ENCODE results near the gene CCR7. TPM values are rescaled to one million over a fixed set of nuclear protein-coding genes. Genes with fewer than 3 reads are reported as not detected.

The CCR7 gene
- total RNA-seq, 4 donors from 2014 or later = 0.33 TPM; not detected in 3

DNA sequence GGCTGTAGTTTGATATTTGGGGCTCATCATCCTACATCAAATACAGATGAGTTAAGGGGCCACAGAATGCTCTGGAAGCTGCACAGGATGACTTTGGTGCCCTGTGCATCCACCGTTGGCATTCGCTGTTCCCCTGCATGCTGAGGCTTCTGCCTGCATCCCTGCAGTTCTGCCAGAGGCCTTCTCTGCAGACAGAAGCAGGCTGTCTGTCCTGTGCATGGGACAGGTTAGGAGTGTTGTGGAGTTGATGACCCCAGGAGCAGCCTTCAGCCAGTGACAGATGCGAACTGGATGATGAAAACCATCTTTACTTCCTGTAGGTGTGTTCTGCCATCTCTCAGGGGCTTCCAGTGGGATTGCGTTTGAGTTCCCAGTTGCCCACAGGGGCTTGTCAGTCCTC is 50.3 kb downstream of the CCR7 start:
- Histone ChIP-seq H3K4me1 (peaks cover 7 to 13% (median 11%) of the 10 kb centered on the region in 4 donors), H3K9me3 (no peaks in the 10 kb centered on the region), H3K36me3 (no peaks in the 10 kb centered on the region), H3K27ac (replicated peaks in 1 of 4) (no peak overlapping the region), H3K4me3 (no peak overlapping the region), H3K27me3 (no peaks in the 10 kb centered on the region)
- WGBS = 87% methylated on average over 4 of the region's 4 CpGs
- intact Hi-C loops (cut with DNase I) = no loop called here
- DNase-seq (ENCODE audit: extremely low spot score) = no peak
- no peak for TF ChIP-seq EP300 (IDR thresholded peaks at IDR 0.05)
- TF ChIP-seq, protein P1, sequence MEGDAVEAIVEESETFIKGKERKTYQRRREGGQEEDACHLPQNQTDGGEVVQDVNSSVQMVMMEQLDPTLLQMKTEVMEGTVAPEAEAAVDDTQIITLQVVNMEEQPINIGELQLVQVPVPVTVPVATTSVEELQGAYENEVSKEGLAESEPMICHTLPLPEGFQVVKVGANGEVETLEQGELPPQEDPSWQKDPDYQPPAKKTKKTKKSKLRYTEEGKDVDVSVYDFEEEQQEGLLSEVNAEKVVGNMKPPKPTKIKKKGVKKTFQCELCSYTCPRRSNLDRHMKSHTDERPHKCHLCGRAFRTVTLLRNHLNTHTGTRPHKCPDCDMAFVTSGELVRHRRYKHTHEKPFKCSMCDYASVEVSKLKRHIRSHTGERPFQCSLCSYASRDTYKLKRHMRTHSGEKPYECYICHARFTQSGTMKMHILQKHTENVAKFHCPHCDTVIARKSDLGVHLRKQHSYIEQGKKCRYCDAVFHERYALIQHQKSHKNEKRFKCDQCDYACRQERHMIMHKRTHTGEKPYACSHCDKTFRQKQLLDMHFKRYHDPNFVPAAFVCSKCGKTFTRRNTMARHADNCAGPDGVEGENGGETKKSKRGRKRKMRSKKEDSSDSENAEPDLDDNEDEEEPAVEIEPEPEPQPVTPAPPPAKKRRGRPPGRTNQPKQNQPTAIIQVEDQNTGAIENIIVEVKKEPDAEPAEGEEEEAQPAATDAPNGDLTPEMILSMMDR (IDR thresholded peaks at IDR 0.05) = no peak

DNA sequence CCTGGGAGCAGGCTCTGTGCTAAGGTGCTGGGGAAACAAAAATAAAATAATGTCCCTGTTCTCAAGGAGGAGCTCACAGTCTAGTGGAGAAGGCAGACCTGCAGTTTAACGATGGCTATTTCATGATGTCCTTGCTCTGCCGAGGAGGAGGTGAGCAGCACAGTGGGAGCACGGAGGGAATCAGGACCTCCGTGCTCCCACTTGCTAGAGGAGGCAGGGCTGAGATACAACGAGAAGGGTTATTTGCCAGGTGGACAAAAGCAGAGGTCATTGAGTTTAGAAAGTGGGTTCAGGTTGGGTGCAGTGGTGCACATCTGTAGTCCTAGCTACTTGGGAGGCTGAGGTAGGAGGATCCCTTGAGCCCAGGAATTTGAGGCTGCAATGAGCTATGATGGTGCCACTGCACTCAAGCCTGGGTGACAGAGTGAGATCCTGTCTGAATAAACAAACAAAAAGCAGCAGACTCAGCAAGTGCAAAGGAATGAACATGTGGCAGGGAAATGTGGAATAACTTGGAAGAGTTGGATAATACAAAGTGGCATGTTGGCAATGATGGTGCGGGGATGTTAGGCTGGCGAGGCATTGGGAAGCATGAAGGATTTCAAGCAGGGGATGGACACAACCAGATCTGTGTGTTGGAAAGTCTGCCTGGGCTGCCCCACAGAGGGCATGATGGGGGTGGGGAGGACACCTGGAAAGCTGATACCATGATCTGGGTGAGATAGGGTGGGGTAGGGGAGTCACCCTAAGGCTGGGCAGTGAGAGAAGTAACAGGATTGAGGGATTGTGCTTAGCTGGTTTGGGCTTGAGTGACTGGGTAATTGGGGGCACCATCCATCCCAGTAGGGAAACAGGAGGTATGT is 51.0 kb downstream of the CCR7 start:
- H3K4me3 ChIP-seq = no peak overlapping the region
- no peak overlapping the region for H3K27ac ChIP-seq (replicated peaks in 1 of 4)
- no peaks in the 10 kb centered on the region for H3K36me3 ChIP-seq
- H3K4me1 ChIP-seq = peaks cover 7 to 14% (median 12%) of the 10 kb centered on the region in 4 donors
- TF ChIP-seq, protein P1 (IDR thresholded peaks at IDR 0.05) = no peak
- TF ChIP-seq EP300 (IDR thresholded peaks at IDR 0.05) = no peak
- TF ChIP-seq POLR2AphosphoS5 (IDR thresholded peaks at IDR 0.05) = no peak
- WGBS = 92% methylated on average over 7 of the region's 7 CpGs
- no peaks in the 10 kb centered on the region for H3K27me3 ChIP-seq
- intact Hi-C loops (cut with DNase I) = no loop called here
- no peak for DNase-seq (ENCODE audit: extremely low spot score)
- H3K9me3 ChIP-seq = no peaks in the 10 kb centered on the region

DNA sequence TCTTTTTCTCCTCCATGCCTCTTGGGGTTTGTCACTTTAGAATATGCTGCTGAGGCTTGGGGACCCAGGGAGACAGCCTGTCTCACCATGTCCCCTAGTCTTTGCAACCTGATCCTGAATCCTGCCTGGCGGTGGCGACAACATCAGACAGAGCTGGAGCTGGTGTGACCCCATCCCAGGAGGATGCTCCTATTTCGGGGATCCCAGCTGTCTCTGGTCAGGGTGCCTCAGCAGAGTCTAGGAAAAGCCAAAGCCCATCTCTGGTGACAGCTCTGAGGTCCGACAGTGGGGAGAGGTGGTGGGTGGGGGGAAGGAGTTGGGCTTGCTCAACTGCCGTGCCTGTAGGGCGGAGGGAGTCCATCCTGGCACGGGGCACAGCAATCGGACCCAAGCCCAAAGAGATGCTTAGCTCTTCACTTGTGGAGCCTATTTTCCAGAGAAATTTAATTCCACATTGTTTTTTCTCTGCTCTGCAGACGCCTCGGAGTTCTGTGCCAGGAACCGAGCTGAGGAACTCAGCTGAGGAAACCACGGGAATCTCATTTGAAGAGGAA is 53.5 kb downstream of the CCR7 start:
- DNase-seq (ENCODE audit: extremely low spot score) = no peak
- no peaks in the 10 kb centered on the region for H3K9me3 ChIP-seq
- peaks cover 4 to 10% (median 8%) of the 10 kb centered on the region in 4 donors for H3K4me1 ChIP-seq
- H3K27ac ChIP-seq (replicated peaks in 1 of 4) = no peak overlapping the region
- H3K4me3 ChIP-seq = no peak overlapping the region
- intact Hi-C loops (cut with DNase I) = no loop called here
- H3K36me3 ChIP-seq = no peaks in the 10 kb centered on the region
- no peaks in the 10 kb centered on the region for H3K27me3 ChIP-seq
- 88% methylated on average over 9 of the region's 12 CpGs for WGBS
- TF ChIP-seq POLR2AphosphoS5 (IDR thresholded peaks at IDR 0.05) (no peak), POLR2A (IDR thresholded peaks at IDR 0.05; ENCODE audit: low read depth) (no peak), EP300 (IDR thresholded peaks at IDR 0.05) (no peak)
- TF ChIP-seq, protein P1 (IDR thresholded peaks at IDR 0.05) = no peak

DNA sequence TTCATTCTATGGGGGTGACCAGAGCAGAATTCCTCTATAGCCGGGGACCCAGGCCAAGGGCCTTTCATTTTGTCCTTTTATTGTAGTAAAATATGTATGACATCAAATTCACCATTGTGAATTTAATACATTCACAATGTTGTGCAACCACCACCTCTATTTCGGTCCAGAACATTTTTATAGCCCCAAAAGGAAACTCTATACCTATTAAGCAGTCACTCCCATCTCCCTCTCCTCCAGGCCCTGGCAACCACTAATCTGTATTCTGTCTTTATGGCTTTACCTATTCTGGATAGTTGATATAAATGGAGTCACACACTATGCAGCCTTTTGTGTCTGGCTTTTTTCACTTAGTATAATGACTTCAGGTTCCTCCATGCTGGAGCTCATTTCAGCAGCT is 54.1 kb downstream of the CCR7 start:
- H3K27ac ChIP-seq (replicated peaks in 1 of 4) = no peak overlapping the region
- intact Hi-C loops (cut with DNase I) = no loop called here
- 96% methylated on average over 2 of the region's 2 CpGs for WGBS

More for the DNA sequence above, 54.1 kb downstream of the CCR7 start:
- H3K36me3 ChIP-seq = no peaks in the 10 kb centered on the region
- no peak for TF ChIP-seq POLR2AphosphoS5 (IDR thresholded peaks at IDR 0.05)
- TF ChIP-seq EP300 (IDR thresholded peaks at IDR 0.05) = no peak
- TF ChIP-seq, protein P1 (IDR thresholded peaks at IDR 0.05) = no peak
- TF ChIP-seq POLR2A (IDR thresholded peaks at IDR 0.05; ENCODE audit: low read depth) = no peak
- no peaks in the 10 kb centered on the region for H3K9me3 ChIP-seq
- H3K4me1 ChIP-seq = peaks cover 0 to 7% (median 5%) of the 10 kb centered on the region in 4 donors
- DNase-seq (ENCODE audit: extremely low spot score) = no peak
- H3K27me3 ChIP-seq = no peaks in the 10 kb centered on the region
- no peak overlapping the region for H3K4me3 ChIP-seq

Data from esophagus muscularis mucosa (tissue), 4 donors.